GM18868 (cell line): Measurements from ENCODE around the gene ERC2.

Experiments used
- ATAC-seq: cut with Tn5 transposase; IDR thresholded peaks from one replicate; pipeline ENCODE4 v1.9.1; 2021; ENCODE audit warnings: mild to moderate bottlenecking, moderate library complexity; ENCODE audit not compliant: unreplicated experiment

Gene ERC2

DNA sequence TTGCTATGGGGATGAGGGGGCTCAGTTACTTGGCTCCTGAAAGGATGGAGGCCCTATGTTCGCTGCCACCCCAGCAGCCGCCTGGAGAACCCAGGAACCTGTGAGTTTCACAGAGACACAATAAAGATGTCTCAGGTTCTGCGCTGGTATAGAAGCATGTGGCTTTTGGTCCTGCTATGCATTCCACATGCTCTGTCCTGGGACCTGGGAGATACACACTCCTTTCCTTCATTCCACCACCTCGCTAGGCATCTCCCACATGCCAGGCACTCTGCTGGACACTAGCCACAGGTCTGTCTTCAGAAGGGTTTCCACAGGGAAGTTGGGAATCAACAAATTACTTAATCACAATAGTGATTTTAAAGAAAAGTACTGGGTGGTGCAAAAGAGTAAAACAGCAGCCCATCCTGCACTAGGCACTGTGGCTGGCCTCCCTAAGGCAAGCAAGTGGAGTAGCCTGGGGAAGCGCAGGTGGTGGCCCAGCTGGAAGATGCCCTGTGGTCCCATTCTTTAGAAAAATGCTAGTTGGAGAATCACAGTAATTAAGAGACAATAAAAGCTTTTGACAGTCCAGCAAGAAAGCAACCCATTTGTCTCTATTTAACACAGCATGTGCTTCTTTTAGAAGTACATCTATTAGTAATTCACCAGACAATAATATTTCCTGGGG, 572.2 kb downstream of the ERC2 start:
- no peak for ATAC-seq

DNA sequence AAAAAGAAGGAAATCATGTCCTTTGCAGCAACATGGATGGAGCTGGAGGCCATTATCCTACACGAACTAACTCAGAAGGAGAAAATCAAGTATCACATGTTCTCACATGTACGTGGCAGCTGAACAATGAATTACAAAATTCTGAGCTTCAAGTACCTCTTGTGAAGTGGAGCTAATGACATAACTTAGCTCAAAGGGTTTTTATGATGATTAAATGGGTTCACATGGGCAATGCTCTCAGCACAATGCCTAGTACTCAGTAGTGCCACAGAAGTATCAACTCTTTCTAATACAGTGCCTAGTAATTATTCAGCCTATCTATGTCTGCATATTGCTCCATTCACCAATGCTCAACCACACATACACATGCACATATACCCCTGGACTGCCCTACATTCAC, 573.7 kb downstream of the ERC2 start:
- no peak for ATAC-seq

DNA sequence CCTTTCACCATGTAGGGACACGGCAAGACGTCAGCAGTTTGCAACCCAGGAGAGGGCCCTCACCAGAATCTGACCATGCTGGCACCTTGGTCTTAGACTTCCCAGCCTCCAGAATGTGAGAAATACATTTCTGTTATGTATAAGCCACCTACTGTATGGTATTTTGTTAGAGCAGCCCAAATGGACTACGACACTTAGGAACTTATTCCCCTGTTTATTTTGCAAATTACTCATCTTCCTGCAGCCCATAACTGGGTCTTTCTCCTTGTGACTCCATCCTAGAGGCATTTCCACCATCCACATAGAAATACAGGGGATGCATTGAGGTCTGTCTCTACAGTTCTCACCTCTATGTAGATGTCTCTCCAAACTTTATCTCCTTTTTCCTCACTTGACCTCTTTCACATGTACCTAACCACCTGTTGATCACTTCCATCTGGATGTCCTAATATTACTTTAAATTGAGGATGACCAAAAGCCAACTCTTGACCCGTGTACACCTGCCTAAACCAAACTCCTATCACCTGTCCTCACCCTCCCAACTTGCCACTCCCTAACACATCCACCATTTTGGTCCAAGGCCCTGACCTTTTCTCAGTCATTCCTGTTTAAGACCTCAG, 575.1 kb downstream of the ERC2 start:
- no peak for ATAC-seq

- ATAC-seq, result no peak
These were observed 577.2 kb downstream of the ERC2 start for GRCh38 chr3:55891106-55891505.

- no peak for ATAC-seq
These were observed 579.9 kb downstream of the ERC2 start for GRCh38 chr3:55888282-55888885.

- no peak for ATAC-seq
These were observed 582.5 kb downstream of the ERC2 start for GRCh38 chr3:55885721-55886120.

DNA sequence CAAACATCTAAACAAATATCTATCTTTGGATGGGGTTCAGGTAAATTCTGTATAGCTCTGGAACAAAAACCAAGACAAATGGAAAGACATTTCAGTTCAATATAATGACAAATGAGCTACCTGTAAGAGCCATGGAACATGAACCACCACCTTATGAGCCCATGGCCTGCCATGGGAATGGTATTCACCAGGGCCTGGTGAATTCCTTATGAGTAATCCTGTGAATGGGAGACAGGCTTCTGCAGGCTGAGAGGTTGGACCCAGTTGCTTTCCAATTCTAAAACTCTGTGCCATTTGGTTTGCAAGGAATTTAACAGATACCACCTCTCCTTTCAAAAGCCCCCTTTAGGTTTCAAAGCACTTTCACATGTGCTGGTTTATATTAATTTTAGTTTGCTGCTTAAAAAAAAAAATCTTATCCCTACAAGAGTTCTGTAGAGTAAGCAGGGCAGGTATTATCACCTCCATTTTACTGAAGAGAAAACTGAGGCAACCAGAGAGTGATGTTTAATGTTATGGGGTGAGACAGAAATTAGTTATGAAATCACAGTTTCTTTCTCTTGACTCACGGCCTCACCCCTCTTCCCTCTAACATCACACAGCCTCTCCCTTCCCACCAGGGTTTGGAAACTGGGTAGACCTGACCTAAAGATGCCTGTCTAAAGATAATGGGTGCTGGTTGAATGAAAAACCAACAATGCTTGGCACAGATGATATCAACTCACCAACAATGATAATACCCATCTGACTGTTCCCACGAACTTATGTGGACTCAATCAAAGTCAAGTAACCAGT, 583.6 kb downstream of the ERC2 start:
- no peak for ATAC-seq

GRCh38 chr3:55884066-55884465, 584.2 kb downstream of the ERC2 start:
- ATAC-seq, result no peak

DNA sequence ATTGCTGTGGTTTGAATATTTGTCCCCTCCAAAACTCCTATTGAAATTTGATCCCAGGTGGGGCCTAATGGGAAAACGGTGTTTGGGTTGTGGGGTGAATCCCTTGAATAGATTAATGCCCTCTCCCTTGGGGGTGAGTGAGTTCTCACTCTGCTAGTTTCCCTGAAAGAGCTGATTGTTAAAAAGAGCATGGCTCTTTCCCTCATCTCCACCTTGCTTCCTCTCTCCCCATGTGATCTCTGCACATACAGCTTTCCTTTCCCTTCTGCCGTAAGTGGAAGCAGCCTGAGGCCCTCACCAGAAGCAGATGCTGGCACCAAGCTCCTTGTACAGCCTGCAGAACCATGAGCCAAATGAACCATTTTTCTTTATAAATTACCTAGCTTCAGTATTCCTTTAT, 586.3 kb downstream of the ERC2 start:
- ATAC-seq, result no peak

- no peak for ATAC-seq
These were observed 587.9 kb downstream of the ERC2 start for GRCh38 chr3:55880357-55880756.

GRCh38 chr3:55879901-55880331, 588.4 kb downstream of the ERC2 start:
- ATAC-seq, result no peak

DNA sequence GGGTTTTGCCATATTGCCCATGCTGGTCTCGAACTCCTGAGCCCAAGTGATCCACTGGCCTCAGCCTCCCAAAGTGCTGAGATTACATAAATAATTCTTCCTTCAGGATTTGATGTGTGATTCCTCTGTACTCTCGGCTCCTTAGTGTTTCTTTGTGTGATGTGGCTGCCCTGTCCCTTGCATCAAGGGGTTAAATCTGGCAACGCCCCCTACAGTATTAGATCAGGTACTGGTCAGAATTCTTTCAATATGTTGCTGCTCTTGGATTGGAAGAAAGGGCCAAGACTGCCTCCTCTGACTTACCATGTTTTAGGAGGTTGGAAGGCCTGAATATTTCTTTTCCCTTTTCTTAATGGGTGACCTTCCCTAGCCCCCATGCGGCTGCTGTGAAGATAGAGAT, 590.6 kb downstream of the ERC2 start:
- ATAC-seq, result no peak

- no peak for ATAC-seq
These were observed 591.7 kb downstream of the ERC2 start for GRCh38 chr3:55876560-55876959.

GRCh38 chr3:55875113-55875512, 593.2 kb downstream of the ERC2 start:
- ATAC-seq, result no peak

- ATAC-seq, result no peak
These were observed 594.6 kb downstream of the ERC2 start for GRCh38 chr3:55873523-55874254.

GRCh38 chr3:55870594-55870993, 597.7 kb downstream of the ERC2 start:
- ATAC-seq, result no peak

DNA sequence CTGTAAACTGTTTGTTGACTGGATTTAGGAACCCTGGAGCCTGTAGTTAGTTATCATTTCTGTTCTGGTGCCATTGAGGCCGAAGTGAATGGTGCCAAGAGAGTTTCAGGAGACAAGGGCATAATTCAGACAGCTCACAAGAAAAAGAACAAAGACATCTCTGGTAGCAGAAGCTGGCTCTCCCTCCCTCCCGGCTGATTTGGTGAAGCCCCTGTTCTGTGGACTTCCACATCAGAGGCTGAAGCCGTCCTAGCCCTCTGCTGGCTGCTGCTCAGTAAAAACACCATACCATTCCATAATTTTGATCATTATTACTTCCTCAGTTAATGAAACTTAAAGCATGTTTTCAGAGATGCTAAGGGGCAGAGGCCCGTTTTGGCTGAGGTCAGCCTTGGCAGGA, 599.9 kb downstream of the ERC2 start:
- no peak for ATAC-seq

DNA sequence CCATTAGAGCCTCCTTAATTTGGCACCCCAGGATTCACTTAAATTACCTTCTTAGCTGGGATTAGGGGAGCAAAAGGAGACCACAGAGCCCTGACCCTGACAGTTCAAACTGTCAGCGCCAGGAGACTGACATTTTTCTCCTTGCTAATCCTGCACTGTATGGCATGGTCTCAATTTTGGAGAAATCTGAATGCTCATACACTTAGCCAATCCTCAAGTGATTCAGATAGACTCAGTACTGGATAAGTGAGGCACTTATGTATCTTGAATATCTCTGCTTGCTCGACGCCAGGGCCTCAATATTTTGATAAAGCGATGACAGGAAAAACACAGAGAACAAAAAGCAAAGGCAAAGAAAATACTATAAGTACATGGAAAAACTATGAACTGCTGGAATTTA, 605.2 kb downstream of the ERC2 start:
- no peak for ATAC-seq

DNA sequence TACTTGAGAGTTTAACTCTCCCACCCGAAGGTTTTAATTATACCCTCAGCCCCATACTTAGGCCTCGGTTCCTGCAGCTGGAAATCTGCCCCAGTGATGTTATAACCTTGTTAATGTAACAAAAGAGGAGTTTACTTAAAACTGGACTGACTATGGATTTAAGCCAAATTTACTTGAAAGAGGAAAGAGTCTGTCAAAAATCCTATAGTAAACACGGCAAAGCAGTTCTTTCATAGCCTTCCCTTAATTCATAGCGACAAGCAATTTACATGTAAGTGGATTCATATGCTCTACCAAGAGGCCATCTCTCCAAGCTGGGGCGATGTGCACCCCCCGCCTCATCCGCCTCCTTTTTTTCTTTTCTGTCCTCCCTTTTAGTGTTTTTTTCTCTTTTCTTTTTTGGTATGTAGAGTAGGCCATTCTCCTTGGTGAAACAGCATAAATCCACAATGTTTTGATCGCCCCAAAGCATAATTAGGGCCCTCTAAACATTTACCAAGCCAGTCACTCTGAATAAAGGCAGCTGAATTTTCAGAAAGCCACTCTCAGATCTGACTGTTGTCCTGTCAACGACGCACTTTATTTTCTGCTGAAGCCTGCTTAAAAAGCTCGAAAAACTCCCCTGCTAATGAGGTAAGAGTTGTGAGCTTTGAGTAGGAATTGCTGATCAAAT, 608.1 kb downstream of the ERC2 start:
- ATAC-seq, result no peak

- ATAC-seq, result no peak
These were observed 609.0 kb downstream of the ERC2 start for GRCh38 chr3:55859305-55859704.
